AG09319 (cell line): ENCODE measurements around the gene VTI1A.
A peak's percentile ranks its signal among the peaks of the same experiment; 100 is the strongest.

Source experiments
- DNase-seq: peaks from one replicate; pipeline ENCODE4 v3.0.0-alpha.2; 2010; ENCODE audit warnings: low read depth; ENCODE audit errors: extremely low read depth
- CTCF ChIP-seq: IDR thresholded peaks from 2 replicates; pipeline ENCODE4 v1.5.1; 2011; ENCODE audit warnings: low read depth, mild to moderate bottlenecking, inconsistent platforms, low read length, moderate library complexity

VTI1A gene

GRCh38 chr10:112519133-112519761 is 72.2 kb downstream of the VTI1A start:
- no peak for TF ChIP-seq CTCF
- DNase-seq: no peak

DNA sequence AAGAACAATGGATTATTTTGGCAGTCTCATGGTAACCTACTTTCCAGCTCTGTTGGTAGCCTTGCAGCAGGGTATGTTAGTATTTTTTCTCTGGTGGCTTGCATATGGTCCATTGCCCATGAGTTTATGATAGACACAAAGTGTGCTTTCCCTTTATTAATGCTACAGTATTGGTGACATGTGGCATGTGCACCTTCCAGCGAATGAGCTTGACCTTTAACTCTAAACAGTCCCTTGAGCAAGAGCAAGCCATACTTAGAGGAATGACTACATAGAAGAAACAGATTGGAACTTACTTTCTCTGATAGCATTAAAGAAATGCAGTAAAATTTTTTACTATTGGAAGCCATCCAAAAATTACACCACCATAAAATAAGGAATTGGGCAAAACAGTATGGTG is 73.9 kb downstream of the VTI1A start:
- no peak for TF ChIP-seq CTCF
- DNase-seq: no peak

- TF ChIP-seq CTCF: no peak
- DNase-seq: no peak
Observed at GRCh38 chr10:112524641-112525040, 77.6 kb downstream of the VTI1A start.

DNA sequence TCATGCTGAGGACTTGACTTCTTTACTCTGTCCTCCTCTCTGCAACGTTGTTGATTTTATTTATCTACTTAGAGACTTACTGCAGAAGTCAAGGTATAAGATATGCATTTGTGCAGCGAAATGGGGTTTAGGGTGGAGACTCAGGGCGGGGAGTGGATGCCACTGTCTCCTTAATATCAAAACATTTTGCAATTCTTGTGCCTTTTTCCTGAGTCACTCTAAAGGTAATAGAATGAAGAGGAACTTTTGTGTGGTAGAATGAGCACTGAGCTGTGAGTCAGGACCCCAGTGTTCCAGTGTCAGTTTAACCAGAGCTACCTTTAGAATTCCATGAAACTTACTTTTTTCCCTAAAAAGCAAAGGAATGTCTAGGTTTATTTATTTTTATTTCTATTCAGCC is 78.2 kb downstream of the VTI1A start:
- DNase-seq: no peak
- no peak for TF ChIP-seq CTCF

GRCh38 chr10:112526139-112526538 is 79.1 kb downstream of the VTI1A start:
- TF ChIP-seq CTCF: no peak
- no peak for DNase-seq

GRCh38 chr10:112526906-112527305 is 79.9 kb downstream of the VTI1A start:
- DNase-seq: no peak
- peak; percentile 41 for TF ChIP-seq CTCF

DNA sequence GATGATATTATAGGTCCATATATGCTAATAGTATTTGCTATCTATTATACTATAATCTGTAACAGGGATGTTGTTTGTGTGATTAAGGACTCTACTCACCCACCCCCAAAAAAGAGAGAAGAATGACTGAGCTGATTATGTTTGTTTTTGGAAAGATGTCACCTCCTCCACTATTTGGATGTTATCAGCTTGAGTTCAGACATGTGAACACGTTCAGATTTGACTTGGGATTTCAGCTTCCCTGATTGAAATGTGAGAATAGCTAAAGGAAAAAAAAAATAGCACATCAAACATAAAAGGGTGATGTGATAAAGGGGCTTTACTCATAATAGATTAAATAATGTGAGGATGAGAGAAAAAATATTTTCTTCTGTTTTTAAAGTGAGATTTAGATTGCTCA is 81.2 kb downstream of the VTI1A start:
- TF ChIP-seq CTCF: no peak
- DNase-seq: no peak
